ENCODE data around the gene CNTD1.

CNTD1 gene

GRCh38 chr17:42830971-42831370, 32.3 kb downstream of the CNTD1 start:
- no peak for TF ChIP-seq SIN3A (IDR thresholded peaks at IDR 0.05; ENCODE audit: borderline replicate concordance, insufficient read depth, low read length)
- TF ChIP-seq TAF1 (IDR thresholded peaks at IDR 0.05; ENCODE audit: borderline replicate concordance, insufficient read depth, low read length) = no peak
- TF ChIP-seq POLR2AphosphoS5 (IDR thresholded peaks at IDR 0.05; ENCODE audit: low read depth, low read length) = no peak
- no peak for TF ChIP-seq REST (IDR thresholded peaks at IDR 0.05; ENCODE audit: insufficient read depth in 1 of 2, low read depth in 2 of 2, low read length in 2 of 2)
- no peak for TF ChIP-seq FOXP2 (optimal IDR thresholded peaks at IDR 0.05; ENCODE audit: borderline replicate concordance, extremely low read depth, extremely low read length, insufficient read depth)

DNA sequence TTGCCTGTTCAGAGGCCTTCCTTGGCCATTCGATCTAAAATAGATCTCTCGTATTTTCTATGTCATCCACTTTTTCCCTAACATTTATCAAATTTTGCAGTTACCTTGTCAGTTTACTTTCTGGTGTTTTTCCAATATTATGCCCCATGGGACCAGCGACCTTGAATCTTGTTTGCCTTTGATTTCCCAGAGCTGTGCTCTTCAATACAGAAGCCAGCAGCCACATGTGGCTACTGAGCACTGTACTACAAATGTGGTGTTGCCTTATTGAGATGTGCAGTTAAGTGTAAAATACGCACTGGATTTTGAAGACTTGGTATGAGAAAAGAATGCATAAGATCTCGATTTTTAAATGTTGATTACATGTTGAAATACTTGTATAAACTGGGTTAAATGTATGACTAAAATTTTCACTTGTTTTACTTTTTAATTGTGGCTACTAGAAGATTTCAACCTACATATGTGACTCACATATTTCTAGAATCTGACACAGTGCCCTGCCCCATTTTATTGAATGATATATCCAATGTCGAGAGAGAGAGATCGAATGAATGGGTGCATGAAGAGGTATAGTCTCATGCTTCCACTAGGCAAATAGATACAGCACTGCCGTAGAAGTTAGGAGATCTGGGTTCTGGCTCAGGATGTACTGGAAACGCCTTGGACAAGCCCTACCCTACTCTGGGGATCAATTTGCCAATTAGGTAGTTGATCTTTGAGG, 33.7 kb downstream of the CNTD1 start:
- TF ChIP-seq TAF1 (IDR thresholded peaks at IDR 0.05; ENCODE audit: borderline replicate concordance, insufficient read depth, low read length) (no peak), FOXP2 (optimal IDR thresholded peaks at IDR 0.05; ENCODE audit: borderline replicate concordance, extremely low read depth, extremely low read length, insufficient read depth) (no peak), REST (IDR thresholded peaks at IDR 0.05; ENCODE audit: insufficient read depth in 1 of 2, low read depth in 2 of 2, low read length in 2 of 2) (no peak), SIN3A (IDR thresholded peaks at IDR 0.05; ENCODE audit: borderline replicate concordance, insufficient read depth, low read length) (no peak), POLR2AphosphoS5 (IDR thresholded peaks at IDR 0.05; ENCODE audit: low read depth, low read length) (no peak)

DNA sequence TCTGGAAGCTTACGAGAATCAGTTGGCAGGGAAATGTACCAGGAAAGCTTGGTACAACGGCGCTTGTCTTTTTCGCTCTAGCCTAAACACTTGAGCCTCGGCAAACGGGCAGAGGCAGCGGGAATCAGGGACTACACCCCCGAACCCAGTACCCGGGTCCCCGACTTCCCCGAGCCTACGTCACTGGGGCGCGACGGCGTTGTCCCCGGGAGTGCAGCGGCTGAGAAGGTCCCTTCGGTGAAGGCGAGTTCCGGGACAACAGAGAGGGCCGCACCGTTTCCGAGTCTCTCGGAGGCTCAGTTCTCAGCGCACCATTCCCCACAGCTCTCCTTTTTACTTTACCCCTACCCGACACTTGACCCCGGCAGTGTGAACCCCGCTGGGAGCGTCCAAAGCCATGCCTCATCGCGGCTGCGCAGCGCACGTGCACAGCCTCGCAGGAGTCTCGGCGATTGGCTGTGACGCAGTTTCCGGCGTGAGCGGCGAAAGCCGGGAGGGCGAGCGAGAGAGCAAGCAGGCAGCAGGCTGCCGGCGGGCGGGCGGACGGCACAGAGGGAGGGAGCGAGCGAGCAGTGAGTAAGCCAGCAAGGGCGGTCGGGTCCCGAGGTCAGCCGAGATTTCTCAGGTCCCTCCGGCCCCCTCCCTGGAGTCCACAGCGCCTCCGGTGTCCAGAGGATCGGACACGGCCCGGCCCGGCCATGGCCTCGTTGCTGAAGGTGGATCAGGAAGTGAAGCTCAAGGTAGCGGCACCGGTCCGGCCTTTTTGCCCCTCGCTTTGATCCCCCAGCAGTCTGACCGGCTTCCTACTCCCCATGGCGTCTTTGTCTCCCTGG, 34.5 kb downstream of the CNTD1 start, which contains the start of gene PSME3:
PSME3 (plus strand) TSS at position 464 of the 833 bp plus-strand sequence; CDS start at position 699, 235 bp downstream.
- TF ChIP-seq POLR2AphosphoS5 (IDR thresholded peaks at IDR 0.05; ENCODE audit: low read depth, low read length) (peak; percentile 99), FOXP2 (optimal IDR thresholded peaks at IDR 0.05; ENCODE audit: borderline replicate concordance, extremely low read depth, extremely low read length, insufficient read depth) (peak; percentile 82), TAF1 (IDR thresholded peaks at IDR 0.05; ENCODE audit: borderline replicate concordance, insufficient read depth, low read length) (peak; percentile 97), REST (IDR thresholded peaks at IDR 0.05; ENCODE audit: insufficient read depth in 1 of 2, low read depth in 2 of 2, low read length in 2 of 2) (peak; percentile 47 to 65; a peak in 3 of 4 replicates), SIN3A (IDR thresholded peaks at IDR 0.05; ENCODE audit: borderline replicate concordance, insufficient read depth, low read length) (peak; percentile 83; the same call in 1 of the 2 replicates)

- no peak for TF ChIP-seq POLR2AphosphoS5 (IDR thresholded peaks at IDR 0.05; ENCODE audit: low read depth, low read length)
- no peak for TF ChIP-seq FOXP2 (optimal IDR thresholded peaks at IDR 0.05; ENCODE audit: borderline replicate concordance, extremely low read depth, extremely low read length, insufficient read depth)
- TF ChIP-seq SIN3A (IDR thresholded peaks at IDR 0.05; ENCODE audit: borderline replicate concordance, insufficient read depth, low read length) = no peak
- TF ChIP-seq REST (IDR thresholded peaks at IDR 0.05; ENCODE audit: insufficient read depth in 1 of 2, low read depth in 2 of 2, low read length in 2 of 2) = no peak
- TF ChIP-seq TAF1 (IDR thresholded peaks at IDR 0.05; ENCODE audit: borderline replicate concordance, insufficient read depth, low read length) = no peak
Observed at GRCh38 chr17:42833767-42834422, 35.2 kb downstream of the CNTD1 start.
